CD4-positive, alpha-beta T cell (primary cell): ENCODE measurements around the gene PRADC1. TPM values are rescaled to one million over a fixed set of nuclear protein-coding genes. Genes with fewer than 3 reads are reported as not detected.

ENCODE experiments used
- ATAC-seq: fragments of 200-7000 bp; cut with Tn5 transposase; one replicate; pipeline ENCODE4 v1.10.0; 2022; ENCODE audit warnings: mild to moderate bottlenecking; ENCODE audit not compliant: poor library complexity
- CTCF ChIA-PET: fragments of 350-600 bp; sonication (Branson Sonifier 250); formaldehyde crosslinking; loops from one replicate; lab custom pipeline; 2021; ENCODE audit warnings: antibody characterized with exemption, inconsistent platforms; lab: Charles Lee
- POLR2A ChIA-PET: fragments of 350-600 bp; sonication (Branson Sonifier 250); formaldehyde crosslinking; loops from one replicate; lab custom pipeline; 2021; ENCODE audit warnings: antibody characterized with exemption, inconsistent platforms; lab: Charles Lee
- DNase-seq, 14 experiments: peaks; one replicate each; pipeline ENCODE4 v3.0.0-alpha.2; 2013 to 2020; ENCODE audit warnings: mixed read lengths in 2 of 14
- H3K27ac ChIP-seq, 2 donors: one replicate each; pipeline versions ENCODE4 v1.5.1 to v1.7.0; 2013; ENCODE audit warnings: low read length in 2 of 2, low read depth in 1 of 2, mild to moderate bottlenecking in 1 of 2
- H3K27me3 ChIP-seq, 2 experiments: 1 replicate in 1 of 2; 2 replicates in 1 of 2; pipeline versions ENCODE4 v1.6.1 to v1.7.0; 2013; ENCODE audit warnings: low read length in 2 of 2, control low read depth in 1 of 2, mild to moderate bottlenecking in 1 of 2, moderate library complexity in 1 of 2; ENCODE audit not compliant: insufficient read depth in 2 of 2, control insufficient read depth in 1 of 2
- H3K36me3 ChIP-seq: one replicate; pipeline ENCODE4 v1.6.1; 2013; ENCODE audit warnings: low read length, control low read depth; ENCODE audit not compliant: insufficient read depth
- H3K4me1 ChIP-seq: one replicate; pipeline ENCODE4 v1.6.1; 2013; ENCODE audit warnings: low read length, control low read depth; ENCODE audit not compliant: insufficient read depth
- H3K4me3 ChIP-seq: one replicate; pipeline ENCODE4 v1.5.1; 2013; ENCODE audit warnings: mild to moderate bottlenecking, low read length, moderate library complexity
- H3K9me3 ChIP-seq, 2 experiments: 1 replicate in 1 of 2; 2 replicates in 1 of 2; pipeline versions ENCODE4 v1.6.1 to v1.7.0; 2013; ENCODE audit warnings: low read length in 2 of 2, mild to moderate bottlenecking in 2 of 2, control low read depth in 1 of 2, moderate library complexity in 1 of 2; ENCODE audit not compliant: control insufficient read depth in 1 of 2, insufficient read depth in 1 of 2
- H3K27ac Mint-ChIP-seq: one replicate; pipeline ENCODE4 v1.8.0; 2020; ENCODE audit warnings: mixed read lengths
- H3K27me3 Mint-ChIP-seq: one replicate; pipeline ENCODE4 v1.8.0; 2021; ENCODE audit warnings: mixed read lengths
- H3K36me3 Mint-ChIP-seq: one replicate; pipeline ENCODE4 v1.8.0; 2021; ENCODE audit warnings: low read depth, mixed read lengths
- H3K4me1 Mint-ChIP-seq: one replicate; pipeline ENCODE4 v1.8.0; 2021; ENCODE audit warnings: low read depth, mixed read lengths
- H3K4me3 Mint-ChIP-seq: one replicate; pipeline ENCODE4 v1.8.0; 2020; ENCODE audit warnings: mild to moderate bottlenecking, mixed read lengths
- H3K9me3 Mint-ChIP-seq: one replicate; pipeline ENCODE4 v1.8.0; 2020; ENCODE audit warnings: mixed read lengths
- CTCF ChIP-seq: fragments of 200-600 bp; IDR thresholded peaks from one replicate; pipeline ENCODE4 v1.8.0; 2022; ENCODE audit warnings: antibody characterized with exemption, mild to moderate bottlenecking
- intact Hi-C, 2 experiments: fragments of 100-400 bp; cut with DNase I in 1 of 2; cut with micrococcal nuclease in 1 of 2; formaldehyde crosslinking; loops; one replicate each; pipeline versions ENCODE4 v1.15.1 to v1.9.0; 2023 to 2025; cut with DNase I, micrococcal nuclease
- total RNA-seq, 174 experiments: library from RNA in 2 of 174; stranded (reverse) in 2 of 174; gene quantifications; one replicate each; pipeline ENCODE4 v1.2.3 and lab custom pipeline; 2021 to 2026

The PRADC1 gene
- total RNA-seq, 2 experiments from 2014 or later: 2.9 to 3.0 TPM

GRCh38 chr2:73253400-73253799, 20.4 kb upstream of the PRADC1 start:
- no peak for DNase-seq
- Mint-ChIP-seq H3K4me3 (no peak overlapping the region), H3K9me3 (no peaks in the 10 kb centered on the region), H3K36me3 (peaks cover 57% of the 10 kb centered on the region), H3K27me3 (no peaks in the 10 kb centered on the region), H3K4me1 (no peaks in the 10 kb centered on the region), H3K27ac (peak overlapping the region; percentile 24)
- no peaks in the 10 kb centered on the region for H3K27me3 ChIP-seq
- ATAC-seq: no peak
- no peaks in the 10 kb centered on the region for H3K9me3 ChIP-seq
- TF ChIP-seq CTCF: no peak
- H3K4me1 ChIP-seq: peaks cover 10% of the 10 kb centered on the region
- ChIA-PET POLR2A (interaction anchor here (2.5 kb wide), 1 partner anchor 19 kb away, joined by 10 read pairs; the partner anchor contains the start of gene CCT7), CTCF (no interaction called here)
- H3K36me3 ChIP-seq: peaks cover 59% of the 10 kb centered on the region
- H3K27ac ChIP-seq: no peak overlapping the region
- no peak overlapping the region for H3K4me3 ChIP-seq
- intact Hi-C loops: no loop called here

GRCh38 chr2:73252238-73253027, 19.4 kb upstream of the PRADC1 start:
- ATAC-seq (no peak), DNase-seq (no peak)
- Mint-ChIP-seq H3K36me3 (peaks cover 67% of the 10 kb centered on the region), H3K4me1 (no peaks in the 10 kb centered on the region), H3K27me3 (no peaks in the 10 kb centered on the region), H3K9me3 (no peaks in the 10 kb centered on the region), H3K27ac (peak overlapping the region; percentile 24), H3K4me3 (no peak overlapping the region)
- H3K36me3 ChIP-seq: peaks cover 67% of the 10 kb centered on the region
- no peak for TF ChIP-seq CTCF
- H3K27ac ChIP-seq: no peak overlapping the region
- intact Hi-C loops: no loop called here
- H3K9me3 ChIP-seq: no peaks in the 10 kb centered on the region
- H3K4me1 ChIP-seq: peaks cover under 1% of the 10 kb centered on the region
- POLR2A ChIA-PET: interaction anchor here (2.5 kb wide), 1 partner anchor 18 kb away, joined by 10 read pairs; the partner anchor contains the start of gene CCT7
- H3K27me3 ChIP-seq: no peaks in the 10 kb centered on the region
- H3K4me3 ChIP-seq: no peak overlapping the region
- CTCF ChIA-PET: no interaction called here

- peaks cover 79% of the 10 kb centered on the region for H3K36me3 Mint-ChIP-seq
- CTCF ChIA-PET: interaction anchor here (1.4 kb wide), 2 partner anchors 39 to 74 kb away, joined by 3 to 4 read pairs; no protein-coding TSS in a partner anchor
- no peaks in the 10 kb centered on the region for H3K9me3 ChIP-seq
- no peak overlapping the region for H3K4me3 ChIP-seq
- H3K36me3 ChIP-seq: peaks cover 80% of the 10 kb centered on the region
- intact Hi-C loops: loop anchor here in 1 of 2 experiments (2.0 kb wide), 1 partner anchor 18 kb away; no protein-coding TSS in a partner anchor
- no peak overlapping the region for H3K4me3 Mint-ChIP-seq
- no peaks in the 10 kb centered on the region for H3K27me3 Mint-ChIP-seq
- H3K27me3 ChIP-seq: no peaks in the 10 kb centered on the region
- no peaks in the 10 kb centered on the region for H3K9me3 Mint-ChIP-seq
- no peaks in the 10 kb centered on the region for H3K4me1 ChIP-seq
- no peak overlapping the region for H3K27ac ChIP-seq
- POLR2A ChIA-PET: interaction anchor here (1.6 kb wide), 1 partner anchor 18 kb away, joined by 6 read pairs; the partner anchor contains the start of genes CCT7 and PRADC1
- H3K27ac Mint-ChIP-seq: no peak overlapping the region
- H3K4me1 Mint-ChIP-seq: peaks cover 2% of the 10 kb centered on the region
- DNase-seq (no peak), ATAC-seq (no peak)
- no peak for TF ChIP-seq CTCF
These were observed 18.1 kb upstream of the PRADC1 start for GRCh38 chr2:73250872-73251846.
